IPS-20b (cell line): ENCODE measurements around the gene CRADD.
"Not testable (repeated sequence)": the region's sequence is repeated elsewhere in the genome, so short reads cannot be mapped to it uniquely, and the experiment has no call there.

Experiments
- H3K27ac ChIP-seq: one replicate; pipeline ENCODE4 v1.5.1; 2013; ENCODE audit warnings: low read length
- H3K27me3 ChIP-seq: 2 replicates; pipeline ENCODE4 v1.6.1; 2013; ENCODE audit warnings: mild to moderate bottlenecking, low read length, inconsistent platforms; ENCODE audit not compliant: insufficient read depth
- H3K36me3 ChIP-seq: 2 replicates; pipeline ENCODE4 v1.6.1; 2013; ENCODE audit warnings: low read depth, mild to moderate bottlenecking, inconsistent platforms, low read length, moderate library complexity; ENCODE audit not compliant: insufficient read depth
- H3K4me1 ChIP-seq: 2 replicates; pipeline ENCODE4 v1.6.1; 2013; ENCODE audit warnings: mild to moderate bottlenecking, control low read depth, inconsistent platforms, low read length, moderate library complexity; ENCODE audit not compliant: insufficient read depth
- H3K4me3 ChIP-seq: 2 replicates; pipeline ENCODE4 v1.5.1; 2013; ENCODE audit warnings: mild to moderate bottlenecking, low read length, inconsistent platforms
- H3K9ac ChIP-seq: 2 replicates; pipeline ENCODE4 v1.6.1; 2013; ENCODE audit warnings: low read depth, mild to moderate bottlenecking, inconsistent platforms, low read length, moderate library complexity
- H3K9me3 ChIP-seq: 2 replicates; pipeline ENCODE4 v1.6.1; 2013; ENCODE audit warnings: mild to moderate bottlenecking, low read depth, low read length, inconsistent platforms; ENCODE audit not compliant: insufficient read depth

The CRADD gene

DNA sequence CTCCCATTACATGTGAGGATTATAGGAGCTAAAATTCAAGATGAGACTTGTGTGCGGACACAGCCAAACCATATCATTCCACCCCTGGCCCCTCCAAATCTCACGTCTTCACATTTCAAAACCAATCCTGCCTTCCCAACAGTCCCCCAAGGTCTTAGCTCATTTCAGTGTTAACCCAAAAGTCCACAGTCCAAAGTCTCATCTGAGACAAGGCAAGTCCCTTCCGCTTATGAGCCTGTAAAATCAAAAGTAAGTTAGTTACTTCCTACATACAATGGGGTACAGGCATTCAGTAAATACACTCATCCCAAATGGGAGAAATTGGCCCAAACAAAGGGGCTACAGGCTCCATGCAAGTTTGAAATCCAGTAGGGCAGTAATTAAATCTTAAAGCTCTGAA is 76.1 kb downstream of the CRADD start:
- peaks cover 25% of the 10 kb centered on the region for H3K9me3 ChIP-seq
- no peaks in the 10 kb centered on the region for H3K4me1 ChIP-seq
- H3K36me3 ChIP-seq = no peaks in the 10 kb centered on the region
- H3K9ac ChIP-seq = no peak overlapping the region
- H3K27ac ChIP-seq = no peak overlapping the region
- no peak overlapping the region for H3K4me3 ChIP-seq
- no peaks in the 10 kb centered on the region for H3K27me3 ChIP-seq

DNA sequence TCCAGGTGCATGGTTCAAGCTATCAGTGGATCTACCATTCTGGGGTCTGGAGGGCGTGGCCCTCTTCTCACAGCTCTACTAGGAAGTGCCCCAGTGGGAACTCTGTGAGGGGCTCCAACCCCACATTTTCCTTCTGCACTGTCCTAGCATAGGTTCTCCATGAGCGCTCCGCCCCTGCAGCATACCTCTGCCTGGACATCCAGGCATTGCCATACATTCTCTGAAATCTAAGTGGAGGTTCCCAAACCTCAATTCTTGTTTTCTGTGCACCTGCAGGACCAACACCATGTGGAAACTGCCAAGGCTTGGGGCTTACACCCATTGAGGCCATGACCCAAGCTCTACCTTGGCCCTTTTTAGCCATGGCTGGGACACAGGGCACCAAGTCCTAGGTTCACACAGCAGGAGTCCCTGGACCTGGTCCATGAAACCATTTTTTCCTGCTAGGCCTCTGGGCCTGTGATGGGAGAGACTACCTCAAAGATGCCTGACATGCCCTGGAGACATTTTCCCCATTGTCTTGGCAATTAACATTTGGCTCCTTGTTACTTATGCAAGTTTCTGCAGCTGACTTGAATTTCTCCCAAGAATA is 76.8 kb downstream of the CRADD start:
- Histone ChIP-seq H3K36me3 (no peaks in the 10 kb centered on the region), H3K9ac (no peak overlapping the region), H3K27me3 (no peaks in the 10 kb centered on the region), H3K9me3 (peaks cover 25% of the 10 kb centered on the region), H3K4me3 (no peak overlapping the region), H3K4me1 (no peaks in the 10 kb centered on the region; the same call in 1 of the 2 replicates), H3K27ac (no peak overlapping the region)

DNA sequence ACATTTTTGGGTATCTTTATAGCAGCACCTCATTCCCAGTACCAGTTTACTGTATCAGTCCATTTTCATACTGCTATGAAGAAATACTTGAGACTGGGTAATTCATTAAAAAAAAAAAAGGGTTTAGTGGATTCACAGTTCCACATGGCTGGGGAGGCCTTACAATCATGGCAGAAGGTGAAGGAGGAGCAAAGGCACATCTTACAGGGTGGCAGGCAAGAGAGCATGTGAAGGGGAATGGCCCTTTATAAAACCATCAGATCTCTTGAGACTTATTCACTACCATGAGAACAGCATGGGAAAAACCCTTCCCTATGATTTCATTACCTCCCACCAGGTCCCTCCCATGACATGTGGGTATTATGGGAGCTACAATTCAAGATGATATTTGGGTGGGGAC is 77.7 kb downstream of the CRADD start:
- H3K4me1 ChIP-seq, H3K27me3 ChIP-seq, H3K9ac ChIP-seq, H3K36me3 ChIP-seq, H3K4me3 ChIP-seq, H3K27ac ChIP-seq: not testable (repeated sequence)
- H3K9me3 ChIP-seq = peaks cover 25% of the 10 kb centered on the region

DNA sequence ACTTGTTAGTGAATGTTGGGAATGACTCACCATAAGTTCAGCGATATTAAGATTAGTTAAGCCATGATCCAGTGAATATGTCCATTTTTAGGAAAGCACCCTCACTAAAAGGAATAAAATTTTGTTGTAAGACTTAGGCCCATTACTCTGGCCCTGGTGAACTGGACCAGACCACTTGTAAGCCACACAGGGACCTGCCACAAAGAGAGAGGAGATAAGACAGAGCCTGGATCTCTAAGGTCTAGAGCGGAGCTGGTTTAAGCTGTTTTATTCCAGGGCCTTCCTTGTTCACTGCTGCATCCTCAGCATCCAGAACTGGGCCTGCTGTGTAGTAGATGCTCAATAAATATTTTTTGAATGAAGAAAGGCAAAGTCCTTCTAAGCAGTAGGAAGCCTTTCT is 79.1 kb downstream of the CRADD start:
- no peaks in the 10 kb centered on the region for H3K27me3 ChIP-seq
- peaks cover 3% of the 10 kb centered on the region; the same call in 1 of the 2 replicates for H3K4me1 ChIP-seq
- H3K27ac ChIP-seq = no peak overlapping the region
- no peaks in the 10 kb centered on the region for H3K36me3 ChIP-seq
- H3K4me3 ChIP-seq = no peak overlapping the region
- H3K9me3 ChIP-seq = peaks cover 25% of the 10 kb centered on the region
- no peak overlapping the region for H3K9ac ChIP-seq

DNA sequence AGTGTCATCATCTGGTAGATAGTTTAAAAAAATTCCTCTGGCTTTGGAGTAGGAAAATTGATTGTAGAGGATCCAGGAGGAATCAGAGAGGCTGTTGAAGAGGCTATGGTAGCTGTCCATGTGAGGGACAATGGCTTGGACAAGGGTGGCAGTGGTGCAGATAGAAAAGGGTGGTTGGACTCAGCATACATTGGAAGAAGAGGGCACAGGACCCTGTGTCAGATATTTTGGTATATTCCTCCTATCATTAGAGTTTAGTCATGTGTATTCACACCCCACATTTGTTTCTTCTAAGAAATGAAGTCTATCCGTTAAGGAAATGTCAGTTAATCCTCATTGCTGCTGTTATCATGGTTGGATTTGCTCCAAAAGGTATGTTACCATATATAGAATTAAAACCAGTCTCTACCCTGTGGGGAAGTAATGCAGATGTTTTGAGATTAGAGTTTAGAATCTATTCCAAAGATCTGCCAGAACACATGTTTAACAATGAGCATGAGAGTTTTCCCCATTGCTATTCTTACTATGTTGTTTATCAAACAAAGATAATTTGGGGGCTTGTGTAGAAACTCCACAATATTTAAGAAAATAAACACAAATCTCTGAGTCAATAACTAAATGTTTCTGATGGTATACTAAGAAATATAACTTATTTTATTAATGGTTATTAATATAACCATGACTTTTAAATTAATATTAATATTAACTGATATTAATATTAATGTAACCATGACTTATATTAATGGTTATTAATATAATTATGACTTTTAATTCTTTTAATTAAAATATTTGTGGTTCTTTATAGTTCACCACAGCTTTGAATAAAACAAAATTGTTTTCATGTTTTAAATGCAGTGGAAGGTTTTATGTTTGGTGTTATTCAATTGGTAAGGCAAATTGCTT is 80.9 kb downstream of the CRADD start:
- Histone ChIP-seq H3K9me3 (peaks cover 19% of the 10 kb centered on the region), H3K4me1 (peaks cover 3% of the 10 kb centered on the region; the same call in 1 of the 2 replicates), H3K36me3 (no peaks in the 10 kb centered on the region), H3K4me3 (no peak overlapping the region), H3K27ac (no peak overlapping the region), H3K9ac (no peak overlapping the region), H3K27me3 (no peaks in the 10 kb centered on the region)

DNA sequence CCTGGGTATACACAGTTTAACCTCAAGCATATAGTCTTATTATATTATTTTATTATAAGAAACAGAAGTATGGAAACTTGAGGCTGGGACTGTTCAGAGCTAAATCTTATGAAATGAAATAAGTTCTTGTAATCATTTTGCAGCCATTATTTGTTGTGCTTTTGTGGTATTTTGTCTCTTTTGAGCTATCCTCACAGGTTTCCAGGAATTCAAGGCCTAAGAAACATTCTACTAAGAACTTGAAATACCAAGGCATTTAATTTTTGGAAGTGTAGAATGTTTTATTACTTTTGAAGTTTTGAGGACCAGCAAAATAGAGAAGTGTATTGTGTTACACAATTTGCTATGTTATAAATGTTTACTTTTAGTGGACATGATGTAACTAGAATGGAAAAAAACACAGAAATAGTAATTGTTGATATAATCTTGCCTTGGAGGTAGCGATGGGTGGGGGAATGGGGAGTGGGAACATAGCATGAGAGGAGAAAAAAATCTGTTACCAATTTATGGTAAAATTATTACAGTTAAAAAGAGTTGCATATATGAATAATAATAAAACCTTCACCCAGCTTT is 81.7 kb downstream of the CRADD start:
- Histone ChIP-seq H3K27me3 (no peaks in the 10 kb centered on the region), H3K9ac (no peak overlapping the region), H3K9me3 (peaks cover 11% of the 10 kb centered on the region), H3K4me1 (peaks cover 5% of the 10 kb centered on the region; the same call in 1 of the 2 replicates), H3K27ac (no peak overlapping the region), H3K36me3 (no peaks in the 10 kb centered on the region), H3K4me3 (no peak overlapping the region)

DNA sequence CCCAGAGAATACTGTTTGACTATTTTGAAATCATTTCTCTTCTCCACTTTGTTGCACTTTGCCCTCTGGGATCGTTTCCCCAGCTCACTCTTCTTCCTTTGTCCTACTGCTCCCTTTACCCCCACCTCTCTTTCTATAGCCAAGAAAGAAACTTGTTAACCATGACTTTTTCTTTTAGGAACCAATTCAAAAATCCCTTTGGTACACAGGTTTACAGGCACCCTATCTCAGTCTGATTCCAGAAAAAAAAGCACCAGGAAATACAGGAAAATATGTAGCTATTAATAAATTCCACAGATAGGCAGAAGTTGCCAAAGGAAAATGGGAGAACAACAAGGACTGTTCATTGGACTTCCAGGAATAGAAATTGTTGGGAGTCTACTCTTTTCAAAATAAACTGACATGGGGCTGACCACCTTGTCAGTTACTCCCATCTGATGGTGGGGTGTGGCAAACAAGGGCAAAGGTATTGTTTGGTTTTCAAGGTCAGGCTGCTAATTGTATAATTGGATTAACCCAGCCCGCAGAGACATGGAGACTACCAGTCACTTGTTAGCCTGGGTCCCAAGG is 82.4 kb downstream of the CRADD start:
- Histone ChIP-seq H3K4me1 (peaks cover 6% of the 10 kb centered on the region; the same call in 1 of the 2 replicates), H3K27ac (no peak overlapping the region), H3K9ac (no peak overlapping the region), H3K9me3 (peaks cover 6% of the 10 kb centered on the region; the same call in 1 of the 2 replicates), H3K27me3 (no peaks in the 10 kb centered on the region), H3K4me3 (no peak overlapping the region), H3K36me3 (no peaks in the 10 kb centered on the region)

DNA sequence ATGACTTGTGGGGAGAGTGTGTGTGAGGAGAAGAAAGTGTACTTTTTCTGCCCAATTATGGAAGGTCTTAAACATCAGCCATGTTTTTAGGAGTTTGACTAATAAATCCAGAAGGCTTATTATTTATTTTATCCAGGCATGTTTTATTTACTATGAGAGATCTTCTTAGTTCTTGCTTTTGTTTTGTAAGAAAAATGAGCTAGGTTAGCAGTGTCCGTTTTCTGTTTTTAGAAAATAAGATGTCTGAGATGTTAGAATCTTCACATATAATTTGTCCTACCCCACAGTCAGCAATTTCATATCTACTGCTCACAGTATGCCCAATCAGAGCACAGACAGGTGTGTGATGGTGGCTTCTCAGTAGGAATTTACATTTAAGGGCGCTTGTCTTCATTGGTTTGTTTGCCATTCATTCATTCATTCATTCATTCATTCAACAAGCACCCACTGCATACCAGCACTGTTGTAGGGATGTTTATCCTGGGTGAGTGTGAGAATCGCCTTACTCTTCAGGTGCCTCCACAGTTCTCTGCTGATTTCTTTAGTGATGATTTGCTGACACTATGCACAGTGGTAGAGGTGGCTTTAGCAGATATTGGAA is 83.2 kb downstream of the CRADD start:
- H3K4me1 ChIP-seq = peaks cover 6% of the 10 kb centered on the region; the same call in 1 of the 2 replicates
- no peaks in the 10 kb centered on the region for H3K36me3 ChIP-seq
- H3K4me3 ChIP-seq = no peak overlapping the region
- H3K9me3 ChIP-seq = no peaks in the 10 kb centered on the region
- no peaks in the 10 kb centered on the region for H3K27me3 ChIP-seq
- no peak overlapping the region for H3K9ac ChIP-seq
- H3K27ac ChIP-seq = no peak overlapping the region

DNA sequence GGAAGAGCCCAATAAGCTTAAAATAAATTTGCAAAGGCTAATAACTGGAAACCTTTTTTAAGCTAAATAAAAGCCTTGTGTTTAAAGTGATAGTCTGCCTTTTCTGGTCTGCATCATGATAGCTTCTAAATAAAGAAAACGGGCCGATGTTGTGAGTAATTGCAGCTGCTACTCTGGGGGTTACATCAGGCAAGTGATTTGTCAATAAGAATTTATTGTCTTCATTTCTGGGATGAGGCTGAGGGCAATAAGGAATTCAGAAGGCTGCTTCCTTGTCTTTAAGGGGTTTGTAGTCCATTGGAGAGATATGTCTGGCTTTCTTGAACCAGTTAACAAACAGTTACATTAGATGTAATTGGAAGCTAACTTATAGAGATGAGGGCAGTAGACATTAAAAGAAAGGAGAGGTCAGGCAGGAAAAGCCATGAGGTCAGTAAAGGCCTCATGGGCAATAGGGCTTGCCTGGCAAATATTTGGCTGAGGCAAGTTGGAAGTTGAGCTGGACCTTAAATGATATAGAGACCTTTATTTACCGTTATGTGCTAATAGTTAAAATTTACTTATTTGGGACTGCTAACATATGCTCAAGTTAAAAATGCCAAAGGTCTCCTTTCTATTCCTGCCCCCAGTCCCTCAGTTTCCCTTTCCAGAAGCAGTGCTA is 85.0 kb downstream of the CRADD start:
- no peak overlapping the region for H3K9ac ChIP-seq
- no peak overlapping the region for H3K27ac ChIP-seq
- H3K4me3 ChIP-seq = no peak overlapping the region
- H3K9me3 ChIP-seq = no peaks in the 10 kb centered on the region
- no peaks in the 10 kb centered on the region for H3K36me3 ChIP-seq
- H3K4me1 ChIP-seq = peaks cover 6% of the 10 kb centered on the region; the same call in 1 of the 2 replicates
- H3K27me3 ChIP-seq = no peaks in the 10 kb centered on the region

DNA sequence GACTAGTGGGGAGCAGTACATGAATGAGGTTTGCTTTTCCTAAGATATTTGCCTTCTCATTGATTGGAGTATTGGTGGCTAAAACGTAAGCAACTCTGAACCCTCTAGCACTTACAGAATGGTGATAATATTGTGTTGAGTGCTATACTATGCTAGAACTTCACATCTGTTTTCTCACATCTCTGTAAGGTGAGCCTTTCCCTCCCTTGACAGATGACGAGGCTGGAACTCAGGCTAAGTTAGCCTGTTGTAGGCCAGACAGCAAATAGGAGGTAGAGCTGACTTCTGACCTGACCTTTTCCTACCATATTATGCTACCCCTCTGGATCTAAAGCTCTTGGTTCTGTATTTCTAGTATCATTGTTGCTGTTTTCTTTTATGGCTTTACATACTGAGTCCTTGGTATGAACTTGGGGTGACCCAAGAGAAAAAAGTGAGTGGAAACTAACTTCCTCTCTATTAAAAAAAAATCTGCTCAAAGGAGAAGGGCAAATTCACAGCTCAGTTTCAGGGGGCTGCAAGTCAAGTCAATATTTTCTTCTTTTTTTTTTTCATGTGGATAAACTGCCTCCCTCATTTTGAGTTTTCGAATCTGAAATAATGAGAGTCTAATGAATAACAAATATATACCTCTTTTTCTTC is 85.9 kb downstream of the CRADD start:
- Histone ChIP-seq H3K36me3 (no peaks in the 10 kb centered on the region), H3K4me1 (peaks cover 6% of the 10 kb centered on the region; the same call in 1 of the 2 replicates), H3K9ac (no peak overlapping the region), H3K27me3 (no peaks in the 10 kb centered on the region), H3K4me3 (no peak overlapping the region), H3K27ac (no peak overlapping the region), H3K9me3 (no peaks in the 10 kb centered on the region)
